T-helper 22 cell (primary cell): ENCODE results near the gene ATP2A3.
"Not testable (repeated sequence)": the region's sequence is repeated elsewhere in the genome, so short reads cannot be mapped to it uniquely, and the experiment has no call there.

Experiments used
- DNase-seq: peaks from one replicate; pipeline ENCODE4 v3.0.0-alpha.2; 2020; ENCODE audit warnings: low read depth

Gene ATP2A3

GRCh38 chr17:3991699-3992098 lies 27.5 kb upstream of the ATP2A3 start:
- not testable (repeated sequence) for DNase-seq

GRCh38 chr17:3990386-3991127 lies 26.3 kb upstream of the ATP2A3 start:
- DNase-seq = no peak

GRCh38 chr17:3989041-3989886 lies 25.0 kb upstream of the ATP2A3 start:
- DNase-seq = no peak

- no peak for DNase-seq
Measured at GRCh38 chr17:3988297-3989040, 24.2 kb upstream of the ATP2A3 start.

- no peak for DNase-seq
Measured at GRCh38 chr17:3986939-3987335, 22.7 kb upstream of the ATP2A3 start.

- DNase-seq = no peak
Measured at GRCh38 chr17:3986270-3986938, 22.2 kb upstream of the ATP2A3 start.

GRCh38 chr17:3985846-3986245 lies 21.6 kb upstream of the ATP2A3 start:
- no peak for DNase-seq

- DNase-seq = no peak
Measured at GRCh38 chr17:3983606-3984484, 19.6 kb upstream of the ATP2A3 start.

- no peak for DNase-seq
Measured at GRCh38 chr17:3982541-3983017, 18.3 kb upstream of the ATP2A3 start.

- DNase-seq = no peak
Measured at GRCh38 chr17:3982113-3982512, 17.9 kb upstream of the ATP2A3 start.

GRCh38 chr17:3981455-3981854 lies 17.2 kb upstream of the ATP2A3 start:
- no peak for DNase-seq

- no peak for DNase-seq
Measured at GRCh38 chr17:3980381-3981014, 16.3 kb upstream of the ATP2A3 start.

GRCh38 chr17:3979290-3979611 lies 15.0 kb upstream of the ATP2A3 start:
- no peak for DNase-seq

GRCh38 chr17:3978421-3979289 lies 14.4 kb upstream of the ATP2A3 start:
- DNase-seq = no peak

- no peak for DNase-seq
Measured at GRCh38 chr17:3977387-3977786, 13.2 kb upstream of the ATP2A3 start.

- DNase-seq = no peak
Measured at GRCh38 chr17:3976675-3977171, 12.5 kb upstream of the ATP2A3 start.

- no peak for DNase-seq
Measured at GRCh38 chr17:3974980-3975379, 10.7 kb upstream of the ATP2A3 start.

GRCh38 chr17:3974138-3974687 lies 10.0 kb upstream of the ATP2A3 start:
- DNase-seq = no peak

- DNase-seq = no peak
Measured at GRCh38 chr17:3973495-3974137, 9.4 kb upstream of the ATP2A3 start.
